GM21360 (cell line): ENCODE measurements around the gene BIN2.

Source experiments
- ATAC-seq: cut with Tn5 transposase; IDR thresholded peaks from one replicate; pipeline ENCODE4 v1.9.1; 2021; ENCODE audit warnings: mild to moderate bottlenecking, moderate library complexity; ENCODE audit not compliant: unreplicated experiment

The BIN2 gene

GRCh38 chr12:51323966-51324895 is at the start of gene BIN2:
Gene BIN2 (minus strand): TSS chr12:51324174. CDS start chr12:51324102, 72 bp downstream.
- ATAC-seq: peak; percentile 44

DNA sequence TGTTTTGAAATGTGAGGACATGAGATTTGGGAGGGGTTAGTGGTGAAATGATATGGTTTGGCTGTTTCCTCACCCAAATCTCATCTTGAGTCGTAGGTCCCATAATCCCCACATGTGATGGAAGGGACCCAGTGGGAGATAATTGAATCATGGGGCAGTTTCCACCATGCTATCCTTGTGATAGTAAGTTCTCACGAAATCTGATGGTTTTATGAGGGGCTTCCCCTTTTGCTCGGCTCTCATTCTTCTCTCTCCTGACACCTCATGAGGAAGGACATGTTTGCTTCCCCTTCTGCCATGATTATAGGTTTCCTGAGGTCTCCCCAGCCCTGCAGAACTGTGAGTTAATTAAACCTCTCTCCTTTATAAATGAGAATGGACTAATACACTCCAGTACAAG is 49.2 kb upstream of the BIN2 start:
- ATAC-seq: no peak

GRCh38 chr12:51372021-51372420 is 48.0 kb upstream of the BIN2 start:
- no peak for ATAC-seq

- ATAC-seq: no peak
These were observed 47.5 kb upstream of the BIN2 start for GRCh38 chr12:51371295-51371953.

DNA sequence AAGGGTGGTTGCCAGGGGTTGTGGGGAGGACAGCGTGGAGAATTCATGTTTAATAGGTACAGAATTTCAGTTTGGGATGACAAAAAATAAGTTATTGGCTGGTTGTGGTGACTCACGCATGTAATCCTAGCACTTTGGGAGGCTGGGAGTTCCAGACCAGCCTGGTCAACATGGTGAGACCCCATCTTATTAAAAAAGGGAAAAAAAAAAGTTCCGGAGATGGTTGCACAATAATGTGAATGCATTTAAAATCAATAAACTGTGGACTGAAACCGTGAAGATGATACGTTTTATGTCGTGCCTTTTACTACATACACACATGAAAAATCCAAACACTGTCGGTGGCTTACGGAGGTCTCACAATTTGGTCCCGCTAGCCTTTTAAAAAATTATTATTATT is 46.7 kb upstream of the BIN2 start:
- no peak for ATAC-seq

GRCh38 chr12:51369581-51369980 is 45.6 kb upstream of the BIN2 start:
- ATAC-seq: no peak

GRCh38 chr12:51368640-51369517 is 44.9 kb upstream of the BIN2 start:
- peak; percentile 96 for ATAC-seq

- no peak for ATAC-seq
These were observed 41.3 kb upstream of the BIN2 start for GRCh38 chr12:51365276-51365675.

DNA sequence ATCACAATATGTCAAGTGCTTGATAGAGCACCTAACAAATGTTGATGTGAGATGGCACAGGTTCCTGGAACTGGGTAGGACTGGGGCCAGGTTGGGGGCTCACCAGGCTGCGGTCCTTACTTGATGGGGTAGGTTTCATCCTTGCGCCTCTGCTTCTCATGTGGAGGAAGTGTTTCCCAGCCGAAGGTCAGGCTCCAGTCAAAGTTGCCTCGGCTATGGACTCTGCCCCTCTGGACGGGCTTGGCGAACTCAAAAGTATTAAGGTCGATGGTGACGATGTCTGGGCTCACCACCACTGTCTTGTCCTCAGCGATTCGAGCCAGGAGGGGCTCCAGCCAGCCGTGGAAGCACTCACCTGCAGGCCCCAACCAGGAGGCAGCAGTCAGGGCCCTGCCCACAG is 40.0 kb upstream of the BIN2 start:
- no peak for ATAC-seq

DNA sequence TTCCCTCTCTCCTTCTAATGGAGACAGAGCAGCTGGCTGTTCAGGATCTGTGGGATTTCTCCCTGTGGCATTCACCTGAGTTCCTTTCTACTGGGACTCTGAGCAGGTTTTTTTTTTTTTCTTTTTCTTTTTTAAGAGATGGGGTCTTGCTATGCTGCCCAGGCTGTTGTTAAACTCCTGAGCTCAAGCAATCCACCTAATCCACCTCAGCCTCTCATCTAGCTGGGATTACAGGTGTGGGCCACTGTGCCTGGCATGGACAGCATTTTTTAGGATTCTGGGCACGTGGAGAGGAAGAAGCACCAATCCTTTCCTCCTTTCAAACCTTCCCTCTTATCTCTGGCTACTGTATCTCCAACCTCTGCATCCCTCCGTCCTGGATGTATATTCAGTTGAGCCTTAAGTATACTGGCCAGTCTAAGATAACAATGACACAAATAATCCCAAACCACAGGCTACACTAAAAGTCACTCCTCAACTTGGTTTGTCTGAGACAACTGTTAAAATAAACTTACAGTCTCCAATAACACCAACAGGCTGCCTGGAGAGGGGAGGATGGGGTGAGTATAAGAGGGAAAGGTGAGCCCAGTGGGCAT is 38.9 kb upstream of the BIN2 start:
- ATAC-seq: no peak

- no peak for ATAC-seq
These were observed 38.3 kb upstream of the BIN2 start for GRCh38 chr12:51362307-51362706.

DNA sequence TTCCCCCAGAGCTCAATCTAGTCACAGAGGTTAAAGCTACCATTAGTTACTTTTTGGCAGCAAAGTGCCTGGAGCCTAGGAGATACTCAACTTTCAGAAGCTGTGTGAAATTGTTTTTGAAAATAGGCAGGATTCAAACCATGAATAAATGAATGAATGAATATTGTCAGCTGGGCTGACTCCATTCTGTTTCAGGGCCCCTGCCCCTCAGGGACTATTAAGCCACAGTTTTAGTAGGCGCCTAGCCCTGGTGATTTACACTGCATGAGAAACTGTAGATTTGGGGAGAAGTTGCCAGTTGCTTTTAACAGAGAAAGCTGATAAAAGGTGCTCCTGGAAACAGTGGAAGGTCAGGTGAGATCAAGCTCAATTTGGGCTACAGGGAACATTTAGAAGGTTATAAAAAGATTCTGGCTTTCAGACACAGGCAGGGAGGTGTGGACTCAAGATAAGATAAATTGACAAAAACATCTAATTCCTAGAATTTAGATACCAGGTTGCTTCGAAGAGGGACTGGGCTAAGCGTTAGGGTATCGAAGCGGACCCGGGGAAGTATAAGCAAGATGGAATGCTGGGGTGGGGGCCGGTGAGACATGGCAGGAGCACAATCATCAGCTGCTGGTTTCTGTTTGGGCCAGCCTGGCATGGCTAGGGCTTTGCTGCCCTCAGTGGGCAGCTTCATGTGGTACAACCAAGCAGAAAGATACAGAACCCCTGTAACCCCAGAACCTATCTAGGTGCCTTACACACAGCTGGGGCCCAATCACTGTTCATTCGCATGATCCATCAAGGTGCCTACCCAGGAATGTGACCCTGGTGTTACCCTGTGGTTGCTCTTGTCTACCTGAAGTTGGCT is 37.4 kb upstream of the BIN2 start:
- no peak for ATAC-seq

DNA sequence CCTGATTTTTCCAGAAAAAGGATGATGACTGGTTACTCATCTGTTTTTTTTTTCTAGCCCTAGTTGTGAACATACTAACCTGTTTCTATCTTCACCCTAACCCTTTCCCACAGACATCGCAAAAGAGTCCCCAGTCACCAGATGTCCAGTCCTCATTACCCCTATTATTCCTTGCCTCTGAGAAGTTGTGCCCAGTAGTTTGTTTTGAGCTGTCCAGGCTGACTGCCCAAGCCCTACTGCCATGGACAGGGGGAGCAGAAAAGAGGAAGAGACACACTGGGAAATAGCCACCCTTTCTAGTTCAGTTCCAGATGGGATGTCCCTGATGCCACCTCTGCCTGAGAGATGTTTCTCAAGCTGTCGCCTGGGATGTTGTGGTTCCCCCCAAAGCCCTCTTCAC is 36.3 kb upstream of the BIN2 start:
- ATAC-seq: no peak

DNA sequence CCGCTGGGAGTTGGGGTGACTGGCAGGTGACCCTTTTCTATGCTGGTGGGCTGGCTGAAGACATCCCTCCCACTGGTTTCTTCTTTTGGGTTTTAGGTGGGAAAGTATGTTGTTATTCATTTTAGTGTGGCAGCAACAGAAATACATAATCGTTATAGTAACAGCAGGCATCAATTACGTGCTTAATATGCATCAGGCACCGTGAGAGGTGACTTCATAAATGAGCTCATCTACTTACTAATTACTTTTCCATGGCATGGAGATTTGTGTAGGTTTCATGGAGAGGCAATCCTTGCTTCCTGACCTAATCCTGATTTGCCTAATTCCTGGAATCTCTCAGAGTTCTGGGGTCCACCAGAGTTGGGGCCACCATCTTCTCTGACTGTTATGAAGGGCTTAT is 35.9 kb upstream of the BIN2 start:
- no peak for ATAC-seq

- no peak for ATAC-seq
These were observed 34.5 kb upstream of the BIN2 start for GRCh38 chr12:51358496-51358895.

- no peak for ATAC-seq
These were observed 33.5 kb upstream of the BIN2 start for GRCh38 chr12:51357374-51358047.

- ATAC-seq: no peak
These were observed 28.0 kb upstream of the BIN2 start for GRCh38 chr12:51351913-51352532.

DNA sequence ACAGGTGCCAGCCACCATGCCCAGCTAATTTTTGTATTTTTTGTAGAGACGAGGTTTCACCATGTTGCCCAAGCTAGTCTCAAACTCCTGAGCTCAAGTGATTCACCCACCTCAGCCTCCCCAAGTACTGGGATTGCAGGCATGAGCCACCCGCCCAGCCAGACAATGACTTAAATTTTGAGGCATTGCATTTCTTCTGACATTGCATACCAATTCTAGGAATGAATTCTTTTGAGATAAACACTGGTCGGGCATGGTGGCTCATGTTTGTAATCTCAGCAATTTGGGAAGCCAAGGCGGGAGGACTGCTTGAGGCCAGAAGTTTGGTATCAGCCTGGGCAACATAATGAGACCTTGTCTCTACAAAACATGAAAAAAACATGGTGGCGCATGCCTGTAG is 25.1 kb upstream of the BIN2 start:
- no peak for ATAC-seq

GRCh38 chr12:51348116-51348515 is 24.1 kb upstream of the BIN2 start:
- no peak for ATAC-seq
